Vagina (tissue), 2 donors: Measurements from ENCODE around the gene KDM8.
"Not testable (repeated sequence)": the region's sequence is repeated elsewhere in the genome, so short reads cannot be mapped to it uniquely, and the experiment has no call there.

Experiments
- CTCF ChIP-seq, 3 experiments: fragments of 450-650 bp in 2 of 3; fragments of 200-600 bp in 1 of 3; sonication (generic) in 1 of 3; IDR thresholded peaks; one replicate each; pipeline ENCODE4 v1.5.1; 2017 to 2019; ENCODE audit warnings: antibody characterized with exemption in 3 of 3, mild to moderate bottlenecking in 2 of 3, moderate library complexity in 2 of 3
- POLR2A ChIP-seq, 2 donors: fragments of 450-650 bp; IDR thresholded peaks; one replicate each; pipeline ENCODE4 v1.6.1; 2017; ENCODE audit warnings: antibody characterized with exemption in 2 of 2, mild to moderate bottlenecking in 2 of 2, moderate library complexity in 2 of 2

- TF ChIP-seq POLR2A, CTCF (IDR thresholded peaks at IDR 0.05): not testable (repeated sequence)
Observed at GRCh38 chr16:27207121-27207520, 3.8 kb downstream of the KDM8 start.
